Liver (tissue), 9 donors: Measurements from ENCODE around the gene MYO3B. TPM values are rescaled to one million over a fixed set of nuclear protein-coding genes. Genes with fewer than 3 reads are reported as not detected.

ENCODE experiments used
- DNase-seq: peaks from one replicate; pipeline ENCODE4 v3.0.0-alpha.2; 2017; ENCODE audit warnings: low spot score
- H3K27ac ChIP-seq, 2 donors: one replicate each; pipeline ENCODE4 v1.7.0; 2013; ENCODE audit warnings: inconsistent platforms in 2 of 2, low read length in 2 of 2, control low read depth in 1 of 2, low read depth in 1 of 2, mild to moderate bottlenecking in 1 of 2
- H3K27me3 ChIP-seq, 4 donors: one replicate each; pipeline versions ENCODE4 v1.6.1 to v1.7.0; 2013; ENCODE audit warnings: low read length in 3 of 4, inconsistent platforms in 1 of 4, mild to moderate bottlenecking in 1 of 4, moderate library complexity in 1 of 4; ENCODE audit not compliant: control insufficient read depth in 4 of 4, insufficient read depth in 4 of 4
- H3K36me3 ChIP-seq, 4 donors: one replicate each; pipeline versions ENCODE4 v1.6.1 to v1.7.0; 2013; ENCODE audit warnings: low read length in 3 of 4, mild to moderate bottlenecking in 3 of 4, low read depth in 1 of 4, moderate library complexity in 1 of 4; ENCODE audit not compliant: control insufficient read depth in 4 of 4, insufficient read depth in 3 of 4
- H3K4me1 ChIP-seq, 4 donors: one replicate each; pipeline versions ENCODE4 v1.6.1 to v1.7.0; 2013; ENCODE audit warnings: low read length in 3 of 4, mild to moderate bottlenecking in 3 of 4, moderate library complexity in 1 of 4; ENCODE audit not compliant: control insufficient read depth in 4 of 4, insufficient read depth in 4 of 4
- H3K4me3 ChIP-seq, 3 donors: one replicate each; pipeline versions ENCODE4 v1.6.1 to v1.7.0; 2013; ENCODE audit warnings: low read length in 3 of 3, control low read depth in 1 of 3, low read depth in 1 of 3, mild to moderate bottlenecking in 1 of 3
- H3K9ac ChIP-seq, 2 donors: one replicate each; pipeline ENCODE4 v1.7.0; 2013; ENCODE audit warnings: low read length in 2 of 2, mild to moderate bottlenecking in 2 of 2, moderate library complexity in 2 of 2, control low read depth in 1 of 2, low read depth in 1 of 2
- H3K9me3 ChIP-seq, 4 donors: one replicate each; pipeline versions ENCODE4 v1.6.1 to v1.7.0; 2013; ENCODE audit warnings: low read length in 3 of 4; ENCODE audit not compliant: control insufficient read depth in 4 of 4
- EGR1 ChIP-seq, 2 donors: IDR thresholded peaks; 2 replicates each; pipeline ENCODE4 v1.6.1; 2016 to 2018; ENCODE audit warnings: antibody characterized with exemption in 2 of 2, low read depth in 2 of 2
- FOXA1 ChIP-seq: IDR thresholded peaks from 2 replicates; pipeline ENCODE4 v1.6.1; 2016; ENCODE audit warnings: antibody characterized with exemption
- FOXA2 ChIP-seq: IDR thresholded peaks from 2 replicates; pipeline ENCODE4 v1.6.1; 2016; ENCODE audit warnings: antibody characterized with exemption
- GABPA ChIP-seq, 2 donors: IDR thresholded peaks in 1 of 2; conservative IDR thresholded peaks in 1 of 2; 2 replicates each; pipeline ENCODE4 v1.6.1; 2016; ENCODE audit warnings: antibody characterized with exemption in 2 of 2, mild to moderate bottlenecking in 1 of 2, moderate library complexity in 1 of 2
- HNF4A ChIP-seq, 2 donors: conservative IDR thresholded peaks; 2 replicates each; pipeline ENCODE4 v1.6.1; 2016; ENCODE audit warnings: antibody characterized with exemption in 2 of 2, mild to moderate bottlenecking in 2 of 2
- JUND ChIP-seq, 2 donors: IDR thresholded peaks; 2 replicates each; pipeline ENCODE4 v1.6.1; 2016; ENCODE audit warnings: antibody characterized with exemption in 2 of 2
- RXRA ChIP-seq, 2 donors: IDR thresholded peaks; 2 replicates each; pipeline ENCODE4 v1.6.1; 2017 to 2018; ENCODE audit warnings: antibody characterized with exemption in 2 of 2, mild to moderate bottlenecking in 1 of 2
- SP1 ChIP-seq: IDR thresholded peaks from 2 replicates; pipeline ENCODE4 v1.6.1; 2018; ENCODE audit warnings: antibody characterized with exemption, mild to moderate bottlenecking
- YY1 ChIP-seq: IDR thresholded peaks from 2 replicates; pipeline ENCODE4 v1.6.1; 2016; ENCODE audit warnings: antibody characterized with exemption, mild to moderate bottlenecking
- WGBS: extraction: QIAGEN DNeasy Blood & Tissue Kit; methylation state at CpG from one replicate; pipeline ENCODE4 v1.1.7; 2013; 5-methylcytosine and 5-hydroxymethylcytosine counted together
- polyA plus RNA-seq, 2 donors: library from polyadenylated mRNA; stranded (reverse) in 1 of 2; unstranded in 1 of 2; fragments of 200-250 nt in 1 of 2; fragments of >200 nt in 1 of 2; fragmentation: Nextera tagmentation in 1 of 2; extraction: Ambion mirVana in 1 of 2; gene quantifications; one replicate each; pipeline versions ENCODE4 v1.2.1 to v1.2.3, GENCODE V29; 2013 to 2015
- total RNA-seq, 2 donors: library from RNA; depleted of rRNA; stranded (reverse); fragments of >200 nt; gene quantifications; one replicate each; pipeline ENCODE4 v1.2.3, GENCODE V29; 2014
- TF ChIP-seq, protein P1 (sequence below): IDR thresholded peaks from 2 replicates; pipeline ENCODE4 v1.6.1; 2016; ENCODE audit warnings: antibody characterized with exemption
- TF ChIP-seq, protein P2 (sequence below): IDR thresholded peaks from 2 replicates; pipeline ENCODE4 v1.6.1; 2016; ENCODE audit warnings: antibody characterized with exemption
- TF ChIP-seq, protein P3 (sequence below): IDR thresholded peaks from 2 replicates; pipeline ENCODE4 v1.6.1; 2016; ENCODE audit warnings: antibody characterized with exemption, mild to moderate bottlenecking
- TF ChIP-seq, protein P4 (sequence below): IDR thresholded peaks from 2 replicates; pipeline ENCODE4 v1.6.1; 2016; ENCODE audit warnings: antibody characterized with exemption
- donor health status: healthy.
- donor health status: healthy.
- donor health status: healthy.
- donor health status: healthy.
- donor health status: healthy.

Gene MYO3B
- total and polyA plus RNA-seq, 4 donors = under 0.01 to 0.05 TPM; not detected in 2

DNA sequence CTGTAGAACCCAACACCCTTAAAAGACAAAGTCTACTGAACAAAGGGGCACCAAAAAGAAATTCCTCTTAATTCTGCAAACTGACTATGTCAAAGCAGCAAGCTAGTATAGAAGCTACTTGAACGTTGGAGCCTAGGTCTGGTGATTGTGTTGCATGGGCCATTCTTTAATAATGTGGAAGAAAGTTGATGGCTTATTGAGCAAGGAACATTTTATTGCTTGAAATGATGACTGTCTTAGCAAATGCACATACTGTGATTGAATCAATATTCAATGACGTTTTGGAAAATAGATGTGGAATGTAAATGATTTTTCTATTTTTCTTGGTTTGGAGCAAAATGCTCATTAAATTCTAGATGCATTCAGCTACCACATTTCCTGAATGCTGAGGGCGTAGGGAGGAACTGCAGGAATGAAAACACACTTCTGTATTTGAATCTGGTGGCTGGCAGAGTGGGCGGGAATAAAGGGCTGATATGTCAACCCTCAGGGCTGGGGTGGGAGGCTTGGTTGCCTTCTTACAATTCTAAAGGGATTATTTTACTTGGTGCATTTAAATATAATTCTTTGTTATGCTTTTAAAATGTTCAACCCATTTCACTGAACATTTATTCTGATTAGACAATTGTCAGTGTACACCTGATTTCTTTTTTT is 26.5 kb downstream of the MYO3B start:
- Histone ChIP-seq H3K4me1 (no peaks in the 10 kb centered on the region), H3K9ac (no peak overlapping the region), H3K36me3 (no peaks in the 10 kb centered on the region), H3K27me3 (no peaks in the 10 kb centered on the region), H3K27ac (no peak overlapping the region), H3K9me3 (peaks cover 0 to 5% (median 3%) of the 10 kb centered on the region in 4 donors), H3K4me3 (no peak overlapping the region)
- DNase-seq = no peak
- 71% methylated on average over 4 of the region's 4 CpGs for WGBS
- TF ChIP-seq JUND (IDR thresholded peaks at IDR 0.05) (no peak), YY1 (no peak), EGR1 (IDR thresholded peaks at IDR 0.05; ENCODE audit: low read depth in 2 of 2) (no peak), RXRA (IDR thresholded peaks at IDR 0.05) (no peak), FOXA1 (no peak), FOXA2 (no peak), GABPA (IDR thresholded peaks at IDR 0.05 in 1 of 2, conservative IDR thresholded peaks at IDR 0.05 in 1 of 2) (no peak), SP1 (no peak), HNF4A (conservative IDR thresholded peaks at IDR 0.05) (no peak)
- TF ChIP-seq, protein P1, sequence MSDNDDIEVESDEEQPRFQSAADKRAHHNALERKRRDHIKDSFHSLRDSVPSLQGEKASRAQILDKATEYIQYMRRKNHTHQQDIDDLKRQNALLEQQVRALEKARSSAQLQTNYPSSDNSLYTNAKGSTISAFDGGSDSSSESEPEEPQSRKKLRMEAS = no peak
- TF ChIP-seq, protein P2, sequence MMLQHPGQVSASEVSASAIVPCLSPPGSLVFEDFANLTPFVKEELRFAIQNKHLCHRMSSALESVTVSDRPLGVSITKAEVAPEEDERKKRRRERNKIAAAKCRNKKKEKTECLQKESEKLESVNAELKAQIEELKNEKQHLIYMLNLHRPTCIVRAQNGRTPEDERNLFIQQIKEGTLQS = no peak
- TF ChIP-seq, protein P3, sequence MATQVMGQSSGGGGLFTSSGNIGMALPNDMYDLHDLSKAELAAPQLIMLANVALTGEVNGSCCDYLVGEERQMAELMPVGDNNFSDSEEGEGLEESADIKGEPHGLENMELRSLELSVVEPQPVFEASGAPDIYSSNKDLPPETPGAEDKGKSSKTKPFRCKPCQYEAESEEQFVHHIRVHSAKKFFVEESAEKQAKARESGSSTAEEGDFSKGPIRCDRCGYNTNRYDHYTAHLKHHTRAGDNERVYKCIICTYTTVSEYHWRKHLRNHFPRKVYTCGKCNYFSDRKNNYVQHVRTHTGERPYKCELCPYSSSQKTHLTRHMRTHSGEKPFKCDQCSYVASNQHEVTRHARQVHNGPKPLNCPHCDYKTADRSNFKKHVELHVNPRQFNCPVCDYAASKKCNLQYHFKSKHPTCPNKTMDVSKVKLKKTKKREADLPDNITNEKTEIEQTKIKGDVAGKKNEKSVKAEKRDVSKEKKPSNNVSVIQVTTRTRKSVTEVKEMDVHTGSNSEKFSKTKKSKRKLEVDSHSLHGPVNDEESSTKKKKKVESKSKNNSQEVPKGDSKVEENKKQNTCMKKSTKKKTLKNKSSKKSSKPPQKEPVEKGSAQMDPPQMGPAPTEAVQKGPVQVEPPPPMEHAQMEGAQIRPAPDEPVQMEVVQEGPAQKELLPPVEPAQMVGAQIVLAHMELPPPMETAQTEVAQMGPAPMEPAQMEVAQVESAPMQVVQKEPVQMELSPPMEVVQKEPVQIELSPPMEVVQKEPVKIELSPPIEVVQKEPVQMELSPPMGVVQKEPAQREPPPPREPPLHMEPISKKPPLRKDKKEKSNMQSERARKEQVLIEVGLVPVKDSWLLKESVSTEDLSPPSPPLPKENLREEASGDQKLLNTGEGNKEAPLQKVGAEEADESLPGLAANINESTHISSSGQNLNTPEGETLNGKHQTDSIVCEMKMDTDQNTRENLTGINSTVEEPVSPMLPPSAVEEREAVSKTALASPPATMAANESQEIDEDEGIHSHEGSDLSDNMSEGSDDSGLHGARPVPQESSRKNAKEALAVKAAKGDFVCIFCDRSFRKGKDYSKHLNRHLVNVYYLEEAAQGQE = no peak

DNA sequence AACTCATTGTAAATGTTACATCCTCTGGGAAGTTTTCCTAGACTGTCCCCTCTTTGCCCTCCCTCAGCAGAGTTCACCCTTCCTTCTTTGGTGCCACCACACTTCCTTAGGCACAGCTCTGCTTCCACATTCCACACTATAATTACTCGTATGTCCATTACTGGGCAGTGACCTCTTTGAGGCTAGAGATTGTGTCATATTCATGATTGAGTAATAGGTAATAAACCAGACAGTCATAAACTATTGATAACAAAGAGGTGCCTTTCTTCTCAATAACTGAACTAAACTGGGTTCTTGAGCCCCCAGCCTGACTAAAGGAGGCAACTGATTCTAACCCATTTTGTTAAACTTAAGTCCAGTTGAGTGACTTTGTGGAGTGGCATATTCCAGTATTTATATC is 28.3 kb downstream of the MYO3B start:
- H3K27me3 ChIP-seq = no peaks in the 10 kb centered on the region
- no peaks in the 10 kb centered on the region for H3K4me1 ChIP-seq
- H3K9ac ChIP-seq = no peak overlapping the region
- H3K9me3 ChIP-seq = peaks cover 2 to 5% (median 3%) of the 10 kb centered on the region in 4 donors
- no peak for DNase-seq
- 61% methylated on average over 1 of the region's 1 CpG for WGBS
- TF ChIP-seq JUND (IDR thresholded peaks at IDR 0.05) (no peak), FOXA1 (no peak), YY1 (no peak), FOXA2 (no peak), RXRA (IDR thresholded peaks at IDR 0.05) (no peak), SP1 (no peak), HNF4A (conservative IDR thresholded peaks at IDR 0.05) (no peak), GABPA (IDR thresholded peaks at IDR 0.05 in 1 of 2, conservative IDR thresholded peaks at IDR 0.05 in 1 of 2) (no peak)
- TF ChIP-seq, protein P3 = no peak
- TF ChIP-seq, protein P4, sequence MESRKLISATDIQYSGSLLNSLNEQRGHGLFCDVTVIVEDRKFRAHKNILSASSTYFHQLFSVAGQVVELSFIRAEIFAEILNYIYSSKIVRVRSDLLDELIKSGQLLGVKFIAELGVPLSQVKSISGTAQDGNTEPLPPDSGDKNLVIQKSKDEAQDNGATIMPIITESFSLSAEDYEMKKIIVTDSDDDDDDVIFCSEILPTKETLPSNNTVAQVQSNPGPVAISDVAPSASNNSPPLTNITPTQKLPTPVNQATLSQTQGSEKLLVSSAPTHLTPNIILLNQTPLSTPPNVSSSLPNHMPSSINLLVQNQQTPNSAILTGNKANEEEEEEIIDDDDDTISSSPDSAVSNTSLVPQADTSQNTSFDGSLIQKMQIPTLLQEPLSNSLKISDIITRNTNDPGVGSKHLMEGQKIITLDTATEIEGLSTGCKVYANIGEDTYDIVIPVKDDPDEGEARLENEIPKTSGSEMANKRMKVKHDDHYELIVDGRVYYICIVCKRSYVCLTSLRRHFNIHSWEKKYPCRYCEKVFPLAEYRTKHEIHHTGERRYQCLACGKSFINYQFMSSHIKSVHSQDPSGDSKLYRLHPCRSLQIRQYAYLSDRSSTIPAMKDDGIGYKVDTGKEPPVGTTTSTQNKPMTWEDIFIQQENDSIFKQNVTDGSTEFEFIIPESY = no peak
- no peak overlapping the region for H3K27ac ChIP-seq
- H3K36me3 ChIP-seq = no peaks in the 10 kb centered on the region
- H3K4me3 ChIP-seq = no peak overlapping the region
